ENCODE measurements around the gene ELF3. TPM values are rescaled to one million over a fixed set of nuclear protein-coding genes. Genes with fewer than 3 reads are reported as not detected.

The ELF3 gene
- total and polyA plus RNA-seq, 2 of the 8 experiments (the other 6 are each of a cell fraction or from before 2014, with no cell fraction given): 17.3 to 25.0 TPM

- TF ChIP-seq CHD7 (IDR thresholded peaks at IDR 0.05; ENCODE audit: insufficient replicate concordance, low read length): no peak
- no peak for TF ChIP-seq FOSL1 (IDR thresholded peaks at IDR 0.05; ENCODE audit: insufficient read depth, low read depth, low read length)
- TF ChIP-seq MAFK (IDR thresholded peaks at IDR 0.05; ENCODE audit: low read depth, low read length): peak; percentile 75
- no peak for TF ChIP-seq CBX8 (IDR thresholded peaks at IDR 0.05; ENCODE audit: borderline replicate concordance, low read depth, low read length)
- no peak for TF ChIP-seq POLR2A (IDR thresholded peaks at IDR 0.05; ENCODE audit: control extremely low read depth in 1 of 2, low read depth in 2 of 2, low read length in 2 of 2)
These were observed 25.9 kb upstream of the ELF3 start (continued) for GRCh38 chr1:201984446-201984845.
